Measurements from ENCODE around the gene BLOC1S2. TPM values are rescaled to one million over a fixed set of nuclear protein-coding genes. Genes with fewer than 3 reads are reported as not detected.

Gene BLOC1S2
- total and polyA plus RNA-seq, 7 donors: 36.5 to 318 (median 81.2) TPM

DNA sequence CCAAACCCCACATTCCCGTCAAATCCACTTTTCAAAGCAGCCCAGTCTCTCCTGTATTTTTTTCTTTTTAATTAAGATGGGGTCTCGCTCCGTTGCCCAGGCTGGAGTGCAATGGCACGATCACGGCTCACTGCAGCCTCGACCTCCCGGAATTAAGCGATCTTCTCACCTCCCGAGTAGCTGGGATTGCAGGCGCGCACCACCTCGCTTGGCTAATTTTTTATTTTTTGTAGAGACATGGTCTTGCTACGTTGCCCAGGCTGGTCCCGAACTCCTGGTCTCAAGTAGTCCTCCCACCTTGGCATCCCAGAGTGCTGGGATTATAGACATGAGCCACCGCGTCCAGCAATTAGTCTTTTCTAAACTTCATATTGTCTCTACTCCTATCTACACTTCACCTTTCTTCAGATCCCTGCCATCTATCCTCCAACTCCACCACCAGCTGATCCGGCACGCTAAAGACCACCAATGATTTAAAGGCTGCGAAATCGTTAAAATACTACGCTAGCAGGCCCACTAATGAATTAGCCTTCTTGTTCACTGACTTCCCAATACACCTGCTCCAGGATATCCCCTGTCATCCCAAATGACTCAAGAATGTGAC is 56.6 kb downstream of the BLOC1S2 start:
- peak in 1 of 4 donors; percentile 15 for ATAC-seq
- intact Hi-C loops (cut with DNase I): no loop called here
- TF ChIP-seq, protein P1, sequence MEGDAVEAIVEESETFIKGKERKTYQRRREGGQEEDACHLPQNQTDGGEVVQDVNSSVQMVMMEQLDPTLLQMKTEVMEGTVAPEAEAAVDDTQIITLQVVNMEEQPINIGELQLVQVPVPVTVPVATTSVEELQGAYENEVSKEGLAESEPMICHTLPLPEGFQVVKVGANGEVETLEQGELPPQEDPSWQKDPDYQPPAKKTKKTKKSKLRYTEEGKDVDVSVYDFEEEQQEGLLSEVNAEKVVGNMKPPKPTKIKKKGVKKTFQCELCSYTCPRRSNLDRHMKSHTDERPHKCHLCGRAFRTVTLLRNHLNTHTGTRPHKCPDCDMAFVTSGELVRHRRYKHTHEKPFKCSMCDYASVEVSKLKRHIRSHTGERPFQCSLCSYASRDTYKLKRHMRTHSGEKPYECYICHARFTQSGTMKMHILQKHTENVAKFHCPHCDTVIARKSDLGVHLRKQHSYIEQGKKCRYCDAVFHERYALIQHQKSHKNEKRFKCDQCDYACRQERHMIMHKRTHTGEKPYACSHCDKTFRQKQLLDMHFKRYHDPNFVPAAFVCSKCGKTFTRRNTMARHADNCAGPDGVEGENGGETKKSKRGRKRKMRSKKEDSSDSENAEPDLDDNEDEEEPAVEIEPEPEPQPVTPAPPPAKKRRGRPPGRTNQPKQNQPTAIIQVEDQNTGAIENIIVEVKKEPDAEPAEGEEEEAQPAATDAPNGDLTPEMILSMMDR (IDR thresholded peaks at IDR 0.05): no peak
- Histone ChIP-seq H3K4me3 (peak overlapping the region; percentile 94), H3K4me1 (peaks cover 14% of the 10 kb centered on the region), H3K36me3 (ENCODE audit: insufficient read depth in 1 of 2, low read depth in 1 of 2) (peaks cover 8 to 54% of the 10 kb centered on the region in 2 donors), H3K27me3 (ENCODE audit: insufficient read depth in 3 of 3, low read length in 2 of 3) (no peaks in the 10 kb centered on the region), H3K27ac (peak overlapping the region; percentile 84), H3K9me3 (no peaks in the 10 kb centered on the region)
- 54 to 56% (median 55%) methylated on average over 21 of the region's 21 CpGs for WGBS, 3 donors
- DNase-seq: peak in 1 of 2 donors; percentile 54

DNA sequence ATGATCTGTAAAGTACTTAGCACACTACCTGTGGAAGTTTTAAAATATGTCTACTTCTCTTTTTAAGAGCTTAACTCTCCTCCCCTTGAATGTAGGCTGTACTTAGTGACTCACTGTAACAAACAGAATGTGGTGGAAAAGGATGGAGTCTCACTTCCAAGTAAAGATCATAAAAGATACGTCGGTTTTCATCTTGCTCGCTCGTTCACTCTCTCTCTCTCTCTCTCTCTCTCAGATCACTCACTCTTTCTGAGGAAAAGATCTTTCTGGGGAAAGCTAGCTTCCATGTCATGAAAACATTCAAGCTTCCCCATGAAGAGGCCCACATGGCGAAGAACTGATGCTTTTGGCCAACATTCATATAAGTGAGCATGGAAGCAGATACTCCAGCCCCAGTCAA is 62.6 kb downstream of the BLOC1S2 start:
- ATAC-seq (no peak), DNase-seq (no peak)
- intact Hi-C loops (cut with DNase I): no loop called here
- 77 to 79% (median 78%) methylated on average over 5 of the region's 5 CpGs for WGBS, 3 donors
- H3K27me3 ChIP-seq (ENCODE audit: insufficient read depth in 3 of 3, low read length in 2 of 3): no peaks in the 10 kb centered on the region
- H3K4me1 ChIP-seq: peaks cover 11% of the 10 kb centered on the region
- H3K36me3 ChIP-seq (ENCODE audit: insufficient read depth in 1 of 2, low read depth in 1 of 2): peaks cover 6 to 75% of the 10 kb centered on the region in 2 donors
- H3K9me3 ChIP-seq: no peaks in the 10 kb centered on the region
- H3K4me3 ChIP-seq: no peak overlapping the region
- TF ChIP-seq, protein P1 (IDR thresholded peaks at IDR 0.05): no peak
- no peak overlapping the region for H3K27ac ChIP-seq

Other genes with a start within 250 kb of the BLOC1S2 start
- not detected for gene CPN1, start 204.8 kb downstream of the BLOC1S2 start, total RNA-seq
- not detected for gene CPN1, start 204.8 kb downstream of the BLOC1S2 start, polyA plus RNA-seq
- gene ERLIN1, start 100.7 kb downstream of the BLOC1S2 start, total RNA-seq: 10 to 100 TPM in 2 of 4 donors, 1 to 10 TPM in 2; 8.3 to 11.6 (median 10.0) TPM
- gene ERLIN1, start 100.7 kb downstream of the BLOC1S2 start, polyA plus RNA-seq: 10 to 100 TPM in 2 of 3 donors, 1 to 10 TPM in 1; 6.8 to 15.2 (median 14.3) TPM
- gene CHUK, start 57.1 kb downstream of the BLOC1S2 start, total RNA-seq: 10 to 100 TPM in 3 of 4 donors, 1 to 10 TPM in 1; 8.8 to 23.1 (median 15.3) TPM
- gene CHUK, start 57.1 kb downstream of the BLOC1S2 start, polyA plus RNA-seq: 10 to 100 TPM in 1 of 3 donors, 1 to 10 TPM in 2; 8.8 to 32.2 (median 9.5) TPM
- gene CWF19L1, start 19.0 kb downstream of the BLOC1S2 start, total RNA-seq: 10 to 100 TPM in 2 of 4 donors, 1 to 10 TPM in 2; 9.5 to 16.0 (median 12.7) TPM
- gene CWF19L1, start 19.0 kb downstream of the BLOC1S2 start, polyA plus RNA-seq: 10 to 100 TPM; 10.6 to 24.6 (median 13.5) TPM
- not detected for gene PKD2L1, start 43.5 kb upstream of the BLOC1S2 start, total RNA-seq
- gene PKD2L1, start 43.5 kb upstream of the BLOC1S2 start, polyA plus RNA-seq: not detected
- 10 to 100 TPM in 3 of 4 donors, 1 to 10 TPM in 1; 2.3 to 18.4 (median 12.8) TPM for gene SCD, start 60.6 kb upstream of the BLOC1S2 start, total RNA-seq
- gene SCD, start 60.6 kb upstream of the BLOC1S2 start, polyA plus RNA-seq: 1 to 10 TPM; 1.1 to 9.5 (median 2.1) TPM
- gene WNT8B, start 176.3 kb upstream of the BLOC1S2 start, total RNA-seq: not detected
- not detected for gene WNT8B, start 176.3 kb upstream of the BLOC1S2 start, polyA plus RNA-seq
- gene SEC31B, start 233.2 kb upstream of the BLOC1S2 start, total RNA-seq: 1 to 10 TPM; 2.9 to 6.7 (median 5.8) TPM
- 1 to 10 TPM; 2.0 to 3.7 (median 2.3) TPM for gene SEC31B, start 233.2 kb upstream of the BLOC1S2 start, polyA plus RNA-seq
- 100 to 1,000 TPM; 168 to 250 (median 208) TPM for gene NDUFB8, start 243.2 kb upstream of the BLOC1S2 start, total RNA-seq
- 100 to 1,000 TPM; 221 to 383 (median 348) TPM for gene NDUFB8, start 243.2 kb upstream of the BLOC1S2 start, polyA plus RNA-seq
- 100 to 1,000 TPM in 2 of 4 donors, 10 to 100 TPM in 2; 64.0 to 116 (median 90.2) TPM for gene HIF1AN, start 249.3 kb upstream of the BLOC1S2 start, total RNA-seq
- gene HIF1AN, start 249.3 kb upstream of the BLOC1S2 start, polyA plus RNA-seq: 10 to 100 TPM; 15.6 to 57.9 (median 17.2) TPM

Data from psoas muscle (tissue), 8 donors.